Right lobe of liver (tissue), 4 donors: Measurements from ENCODE around the gene STAT6.

Source experiments
- CTCF ChIP-seq, 4 donors: fragments of 200-600 bp in 3 of 4; fragments of 450-650 bp in 1 of 4; IDR thresholded peaks; one replicate each; pipeline versions ENCODE4 v1.5.1 to v1.8.0; 2016 to 2022; ENCODE audit warnings: antibody characterized with exemption in 4 of 4, mild to moderate bottlenecking in 2 of 4
- POLR2A ChIP-seq: fragments of 450-650 bp; IDR thresholded peaks from one replicate; pipeline ENCODE4 v1.6.1; 2017; ENCODE audit warnings: antibody characterized with exemption, mild to moderate bottlenecking
- donor health status: DM: no; HTN: no; CAD: no.
- donor health status: DM: no; HTN: no; CAD: no.
- donor health status: DM: no; HTN: yes; CAD: no.

GRCh38 chr12:57138526-57139272 is 27.5 kb upstream of the STAT6 start:
- TF ChIP-seq POLR2A, result peak; percentile 8
- TF ChIP-seq CTCF (IDR thresholded peaks at IDR 0.05), result no peak
